SK-N-DZ (cell line): ENCODE measurements around the gene IQGAP3. TPM values are rescaled to one million over a fixed set of nuclear protein-coding genes. Genes with fewer than 3 reads are reported as not detected.
"Not testable (repeated sequence)": the region's sequence is repeated elsewhere in the genome, so short reads cannot be mapped to it uniquely, and the experiment has no call there.

Experiments used
- DNase-seq: peaks from one replicate; pipeline ENCODE4 v3.0.0-alpha.2; 2015; ENCODE audit warnings: low spot score
- polyA plus RNA-seq, 2 experiments: library from polyadenylated mRNA; depleted of rRNA; stranded (reverse); fragments of >200 nt; gene quantifications; 2 replicates each; pipeline ENCODE4 v1.2.3, GENCODE V29; 2014

The IQGAP3 gene
- polyA plus RNA-seq (2014; cell fraction: cytosol; rRNA removed): 21.6 and 24.0 TPM in 2 replicates
- polyA plus RNA-seq (2014; cell fraction: nucleus; rRNA removed): 110 and 166 TPM in 2 replicates

- peak; percentile 85 for DNase-seq
Measured at GRCh38 chr1:156571919-156572662, at the start of gene IQGAP3. TSS of gene IQGAP3 (minus strand) at chr1:156572565. CDS start at chr1:156572529, 36 bp downstream.

GRCh38 chr1:156619582-156619955, 47.2 kb upstream of the IQGAP3 start:
- DNase-seq: no peak

GRCh38 chr1:156618853-156619581, 46.7 kb upstream of the IQGAP3 start, which contains the start of gene HAPLN2:
TSS of gene HAPLN2 (plus strand) at chr1:156619415. CDS start at chr1:156623491, 4,076 bp downstream.
- peak; percentile 74 for DNase-seq

GRCh38 chr1:156616463-156616862, 44.1 kb upstream of the IQGAP3 start:
- DNase-seq: peak; percentile 99

- DNase-seq: no peak
Measured at GRCh38 chr1:156615946-156616345, 43.6 kb upstream of the IQGAP3 start.

GRCh38 chr1:156612666-156613065, 40.3 kb upstream of the IQGAP3 start:
- DNase-seq: no peak

- DNase-seq: not testable (repeated sequence)
Measured at GRCh38 chr1:156610072-156610471, 37.7 kb upstream of the IQGAP3 start.

- DNase-seq: peak; percentile 64
Measured at GRCh38 chr1:156608981-156609380, 36.6 kb upstream of the IQGAP3 start.

- DNase-seq: peak; percentile 87
Measured at GRCh38 chr1:156608036-156608674, 35.8 kb upstream of the IQGAP3 start.

GRCh38 chr1:156607344-156607743, 35.0 kb upstream of the IQGAP3 start:
- DNase-seq: not testable (repeated sequence)

- no peak for DNase-seq
Measured at GRCh38 chr1:156602557-156602993, 30.2 kb upstream of the IQGAP3 start.

GRCh38 chr1:156601892-156602291, 29.5 kb upstream of the IQGAP3 start:
- no peak for DNase-seq

GRCh38 chr1:156601122-156601830, 28.9 kb upstream of the IQGAP3 start, which contains the start of gene GPATCH4:
TSS of gene GPATCH4 (minus strand) at chr1:156601479.
- peak; percentile 91 for DNase-seq

GRCh38 chr1:156600733-156601121, 28.4 kb upstream of the IQGAP3 start:
- DNase-seq: no peak

- DNase-seq: no peak
Measured at GRCh38 chr1:156599811-156600210, 27.4 kb upstream of the IQGAP3 start.

GRCh38 chr1:156598731-156599432, 26.5 kb upstream of the IQGAP3 start:
- DNase-seq: no peak

- no peak for DNase-seq
Measured at GRCh38 chr1:156598125-156598524, 25.8 kb upstream of the IQGAP3 start.

GRCh38 chr1:156596426-156596825, 24.1 kb upstream of the IQGAP3 start:
- no peak for DNase-seq

- no peak for DNase-seq
Measured at GRCh38 chr1:156595016-156595415, 22.7 kb upstream of the IQGAP3 start.

GRCh38 chr1:156594190-156594589, 21.8 kb upstream of the IQGAP3 start:
- DNase-seq: no peak

- DNase-seq: no peak
Measured at GRCh38 chr1:156593661-156593989, 21.3 kb upstream of the IQGAP3 start.
